Measurements from ENCODE around the gene ZMYND10. TPM values are rescaled to one million over a fixed set of nuclear protein-coding genes. Genes with fewer than 3 reads are reported as not detected.

The ZMYND10 gene
- total and polyA plus RNA-seq, 4 donors, result 8.8 to 54.1 (median 34.8) TPM

DNA sequence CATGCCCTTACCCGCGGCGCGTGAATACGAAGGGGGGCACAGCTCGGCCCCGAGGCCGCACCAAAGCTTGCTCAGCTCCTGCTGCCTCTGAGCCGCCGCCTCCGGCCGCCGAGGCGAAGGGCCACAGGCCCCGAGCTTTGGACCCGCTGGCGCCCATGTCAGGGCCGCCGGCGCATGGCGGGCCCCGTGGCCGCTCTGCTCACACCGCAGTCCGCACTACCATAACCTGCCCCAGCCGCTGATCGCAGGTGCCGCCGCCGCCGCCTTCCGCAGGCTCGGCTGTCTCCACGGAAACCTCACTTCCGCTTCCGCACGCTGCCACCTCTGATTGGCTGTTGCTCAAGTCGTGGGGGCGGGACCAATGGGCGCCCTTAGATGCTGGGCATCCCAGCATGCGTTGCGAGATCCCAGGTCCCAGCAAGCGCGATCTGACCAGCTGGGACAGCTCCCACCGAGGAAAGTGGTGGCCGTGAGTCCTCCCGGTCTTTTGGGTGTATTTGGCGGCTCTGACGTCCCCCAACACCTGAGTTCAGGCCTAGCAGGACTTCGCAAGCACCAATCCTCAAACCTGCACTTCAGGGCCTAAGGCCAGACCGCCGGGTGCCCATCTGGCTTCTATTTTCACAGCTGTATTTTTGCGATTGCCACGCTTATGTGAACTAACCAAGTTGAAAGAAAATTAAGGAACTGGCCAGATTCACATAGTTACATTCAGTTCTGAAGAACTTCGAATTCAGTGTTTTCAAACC is 17.4 kb downstream of the ZMYND10 start, which contains the start of gene TUSC2:
Gene TUSC2 (minus strand): TSS at position 281 of the 749 bp plus-strand sequence. CDS start 124 bp downstream, at position 157.
- 2% methylated on average over 55 of the region's 55 CpGs for WGBS (ENCODE audit: insufficient coverage)
- no peaks in the 10 kb centered on the region for H3K27me3 ChIP-seq (ENCODE audit: control insufficient read depth, insufficient read depth, low read length)
- peaks cover 36% of the 10 kb centered on the region for H3K4me1 ChIP-seq (ENCODE audit: control insufficient read depth, insufficient read depth, low read length)
- peaks cover 68% of the 10 kb centered on the region for H3K36me3 ChIP-seq (ENCODE audit: control insufficient read depth, insufficient read depth, low read length)
- peak; percentile 91 to 99 (median 98) for DNase-seq (ENCODE audit: low read depth in 4 of 6, low spot score in 6 of 6)
- H3K4me3 ChIP-seq (ENCODE audit: low read depth, low read length), result peak within 1 kb of the TSS; percentile 78
- no peaks in the 10 kb centered on the region for H3K9me3 ChIP-seq (ENCODE audit: control insufficient read depth, insufficient read depth, low read length)
- peak within 1 kb of the TSS; percentile 89 for H3K27ac ChIP-seq (ENCODE audit: low read depth, low read length)

DNA sequence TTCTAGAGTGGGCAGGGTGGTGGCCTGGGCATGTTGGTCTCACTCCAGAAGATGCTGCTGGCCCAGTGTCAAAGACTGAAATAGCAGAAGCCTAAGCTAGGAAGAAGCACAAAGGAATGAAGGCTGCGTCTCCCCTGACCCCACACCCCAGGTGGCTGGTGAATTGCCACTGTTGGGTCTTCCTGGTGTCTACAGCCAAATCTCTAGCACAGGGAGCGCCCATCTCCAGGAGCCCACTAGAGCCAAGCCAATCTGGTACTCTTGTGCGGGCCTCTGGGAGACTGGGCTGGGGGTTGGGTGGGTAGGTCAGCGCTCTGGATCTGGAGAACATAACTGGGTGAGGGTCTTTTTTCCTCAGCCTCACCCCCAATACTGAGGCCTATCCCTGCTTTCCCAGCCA is 18.4 kb downstream of the ZMYND10 start:
- H3K27ac ChIP-seq (ENCODE audit: low read depth, low read length), result no peak overlapping the region
- peaks cover 67% of the 10 kb centered on the region for H3K36me3 ChIP-seq (ENCODE audit: control insufficient read depth, insufficient read depth, low read length)
- peak overlapping the region; percentile 78 for H3K4me3 ChIP-seq (ENCODE audit: low read depth, low read length)
- H3K27me3 ChIP-seq (ENCODE audit: control insufficient read depth, insufficient read depth, low read length), result no peaks in the 10 kb centered on the region
- 92% methylated on average over 2 of the region's 4 CpGs for WGBS (ENCODE audit: insufficient coverage)
- no peaks in the 10 kb centered on the region for H3K9me3 ChIP-seq (ENCODE audit: control insufficient read depth, insufficient read depth, low read length)
- peaks cover 46% of the 10 kb centered on the region for H3K4me1 ChIP-seq (ENCODE audit: control insufficient read depth, insufficient read depth, low read length)
- no peak for DNase-seq (ENCODE audit: low read depth in 4 of 6, low spot score in 6 of 6)

DNA sequence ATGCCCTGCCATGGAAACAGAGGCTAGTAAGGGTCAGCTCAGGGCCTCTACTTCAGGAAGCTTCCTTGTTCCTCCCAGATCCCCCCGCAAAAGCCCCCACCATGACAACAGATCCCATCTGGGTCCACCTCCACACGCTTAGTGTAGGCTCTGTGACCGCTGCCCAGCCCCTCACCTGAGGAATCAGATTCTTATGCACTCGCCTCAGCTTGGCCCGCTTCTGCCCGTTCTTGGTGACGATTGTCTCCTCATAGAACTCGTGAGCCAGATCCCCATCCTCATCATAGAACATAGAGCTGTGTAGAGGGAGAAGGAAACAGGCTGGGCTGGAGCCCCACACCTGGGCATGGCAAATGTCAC is 19.4 kb downstream of the ZMYND10 start:
- 100% methylated on average over 2 of the region's 8 CpGs for WGBS (ENCODE audit: insufficient coverage)
- H3K4me1 ChIP-seq (ENCODE audit: control insufficient read depth, insufficient read depth, low read length), result peaks cover 51% of the 10 kb centered on the region
- no peak overlapping the region for H3K4me3 ChIP-seq (ENCODE audit: low read depth, low read length)
- H3K27me3 ChIP-seq (ENCODE audit: control insufficient read depth, insufficient read depth, low read length), result no peaks in the 10 kb centered on the region
- no peaks in the 10 kb centered on the region for H3K9me3 ChIP-seq (ENCODE audit: control insufficient read depth, insufficient read depth, low read length)
- no peak overlapping the region for H3K27ac ChIP-seq (ENCODE audit: low read depth, low read length)
- no peak for DNase-seq (ENCODE audit: low read depth in 4 of 6, low spot score in 6 of 6)
- peaks cover 57% of the 10 kb centered on the region for H3K36me3 ChIP-seq (ENCODE audit: control insufficient read depth, insufficient read depth, low read length)

DNA sequence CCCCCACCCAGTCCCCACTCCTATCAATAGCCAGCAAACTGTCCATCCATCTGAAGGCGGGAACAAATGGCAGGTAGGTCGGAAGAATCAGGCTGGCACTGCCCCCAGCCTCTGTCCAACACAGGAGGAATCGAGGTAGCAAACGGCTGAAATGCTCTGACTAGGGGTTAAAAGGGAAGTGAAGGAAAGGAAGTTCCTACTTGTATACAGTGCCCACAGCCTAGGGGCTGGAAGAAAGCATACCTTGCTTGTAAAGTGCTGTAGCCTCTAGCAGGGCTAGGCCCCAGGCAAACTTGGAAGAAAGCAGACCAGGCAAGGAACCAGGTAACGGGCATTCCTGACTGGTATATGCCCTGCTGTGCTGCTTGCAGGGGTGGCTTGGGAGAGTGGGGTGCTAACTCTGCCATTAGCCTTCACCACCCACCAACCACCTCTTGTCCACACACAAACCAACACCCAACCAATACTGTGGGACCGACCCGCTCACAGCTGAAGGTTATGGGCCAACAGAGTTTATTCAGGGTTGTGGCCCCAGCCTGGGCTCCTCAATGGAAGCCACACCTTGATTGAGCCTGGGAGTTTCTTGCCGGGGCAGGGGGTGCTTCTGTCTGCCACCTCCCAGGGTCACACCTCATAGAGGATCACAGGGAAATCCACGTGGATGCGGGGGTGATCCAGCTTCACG is 19.9 kb downstream of the ZMYND10 start:
- H3K27me3 ChIP-seq (ENCODE audit: control insufficient read depth, insufficient read depth, low read length), result no peaks in the 10 kb centered on the region
- peaks cover 53% of the 10 kb centered on the region for H3K4me1 ChIP-seq (ENCODE audit: control insufficient read depth, insufficient read depth, low read length)
- H3K27ac ChIP-seq (ENCODE audit: low read depth, low read length), result no peak overlapping the region
- DNase-seq (ENCODE audit: low read depth in 4 of 6, low spot score in 6 of 6), result no peak
- WGBS (ENCODE audit: insufficient coverage), result 92% methylated on average over 10 of the region's 11 CpGs
- H3K9me3 ChIP-seq (ENCODE audit: control insufficient read depth, insufficient read depth, low read length), result no peaks in the 10 kb centered on the region
- H3K36me3 ChIP-seq (ENCODE audit: control insufficient read depth, insufficient read depth, low read length), result peaks cover 52% of the 10 kb centered on the region
- no peak overlapping the region for H3K4me3 ChIP-seq (ENCODE audit: low read depth, low read length)

DNA sequence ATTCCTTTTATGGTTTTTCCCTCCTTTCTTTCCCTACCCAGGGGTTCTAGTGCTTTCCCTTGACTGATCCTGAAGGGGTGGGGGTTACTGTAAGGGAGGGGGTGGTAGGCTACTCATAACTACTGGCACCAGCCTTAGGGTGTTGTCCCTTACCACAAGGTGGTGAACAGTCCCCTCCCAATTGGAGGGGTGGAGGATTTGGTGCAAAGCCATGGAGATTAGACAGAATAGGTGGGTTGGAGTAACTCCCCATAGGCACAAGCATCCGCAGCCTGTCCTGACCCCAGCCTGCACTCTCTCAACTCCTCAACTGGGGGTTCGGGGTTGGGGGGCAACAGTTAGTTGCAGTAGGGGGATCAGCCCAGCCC is 20.4 kb downstream of the ZMYND10 start:
- no peaks in the 10 kb centered on the region for H3K9me3 ChIP-seq (ENCODE audit: control insufficient read depth, insufficient read depth, low read length)
- H3K27me3 ChIP-seq (ENCODE audit: control insufficient read depth, insufficient read depth, low read length), result no peaks in the 10 kb centered on the region
- H3K27ac ChIP-seq (ENCODE audit: low read depth, low read length), result no peak overlapping the region
- no CpG with 5 or more reads among the region's 2 CpGs for WGBS (ENCODE audit: insufficient coverage)
- H3K4me1 ChIP-seq (ENCODE audit: control insufficient read depth, insufficient read depth, low read length), result peaks cover 59% of the 10 kb centered on the region
- H3K4me3 ChIP-seq (ENCODE audit: low read depth, low read length), result no peak overlapping the region
- H3K36me3 ChIP-seq (ENCODE audit: control insufficient read depth, insufficient read depth, low read length), result peaks cover 47% of the 10 kb centered on the region
- no peak for DNase-seq (ENCODE audit: low read depth in 4 of 6, low spot score in 6 of 6)

DNA sequence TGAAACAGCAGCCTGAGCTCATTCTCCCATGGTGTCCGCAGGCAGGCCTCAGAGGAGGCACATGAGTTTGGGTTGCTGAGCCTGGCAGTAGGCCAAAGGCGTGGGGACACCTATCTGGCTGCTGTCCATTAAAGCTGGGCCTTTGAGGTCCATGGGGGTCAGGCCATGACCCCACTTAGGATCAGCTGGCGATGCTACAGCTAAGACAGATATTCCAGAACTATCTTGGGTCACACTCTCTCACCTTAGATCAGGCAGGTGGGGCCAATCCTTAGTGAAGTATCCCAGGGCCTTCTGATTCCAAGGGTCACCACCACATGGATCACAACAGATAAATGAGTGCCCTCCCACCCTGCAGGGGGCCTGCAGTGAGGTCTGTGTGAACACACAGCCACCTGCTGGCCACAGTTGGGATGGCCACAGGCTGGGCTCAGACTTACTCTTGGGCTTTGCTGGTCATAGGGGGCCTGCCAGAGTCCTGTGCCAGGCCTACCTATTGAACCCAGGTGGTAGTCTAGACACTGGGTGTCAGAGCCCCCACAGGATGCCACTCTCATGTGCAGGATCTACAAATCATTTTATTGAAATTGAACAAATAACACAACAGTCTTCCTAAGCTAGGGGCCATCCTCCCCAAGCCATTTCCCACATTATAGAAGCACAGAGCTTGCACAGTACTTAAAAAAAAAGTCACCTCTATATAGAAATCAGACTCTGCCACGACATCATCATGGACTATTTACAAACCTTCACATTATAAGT is 21.0 kb downstream of the ZMYND10 start:
- Histone ChIP-seq H3K27ac (ENCODE audit: low read depth, low read length) (peak overlapping the region; percentile 96), H3K4me3 (ENCODE audit: low read depth, low read length) (no peak overlapping the region), H3K27me3 (ENCODE audit: control insufficient read depth, insufficient read depth, low read length) (no peaks in the 10 kb centered on the region), H3K4me1 (ENCODE audit: control insufficient read depth, insufficient read depth, low read length) (peaks cover 64% of the 10 kb centered on the region), H3K36me3 (ENCODE audit: control insufficient read depth, insufficient read depth, low read length) (peaks cover 48% of the 10 kb centered on the region), H3K9me3 (ENCODE audit: control insufficient read depth, insufficient read depth, low read length) (no peaks in the 10 kb centered on the region)
- WGBS (ENCODE audit: insufficient coverage), result 56% methylated on average over 4 of the region's 4 CpGs
- peak in 4 of 6 donors; percentile 31 to 81 (median 56) for DNase-seq (ENCODE audit: low read depth in 4 of 6, low spot score in 6 of 6)

DNA sequence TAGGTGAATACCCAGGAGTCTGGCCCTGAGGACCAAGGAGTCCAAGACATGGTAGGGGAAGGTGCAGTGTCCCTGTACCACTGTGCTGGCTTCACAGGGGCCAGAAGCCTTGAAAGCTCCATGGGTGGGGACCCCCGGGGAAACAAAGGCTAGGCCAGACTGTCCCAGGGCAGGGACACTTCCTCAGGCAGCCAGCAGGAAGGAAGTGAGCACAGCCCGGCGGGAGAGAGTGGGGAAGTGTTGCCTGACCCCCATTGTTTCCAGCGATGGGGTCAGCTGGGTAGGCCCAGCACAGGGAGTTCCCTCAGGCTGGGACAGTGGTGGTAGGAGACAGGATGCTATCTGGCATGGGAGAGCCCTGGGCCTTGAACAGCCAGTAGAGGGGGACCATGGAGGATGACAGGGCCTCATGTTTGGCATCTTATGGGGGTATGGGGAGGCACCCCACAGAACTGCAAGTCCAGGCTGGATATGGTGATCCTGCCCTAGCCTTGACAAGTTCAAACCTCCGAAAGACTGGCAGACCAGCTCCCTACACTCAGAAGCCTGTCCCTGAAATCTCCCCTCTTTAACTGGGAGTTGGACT is 21.8 kb downstream of the ZMYND10 start:
- Histone ChIP-seq H3K4me1 (ENCODE audit: control insufficient read depth, insufficient read depth, low read length) (peaks cover 71% of the 10 kb centered on the region), H3K36me3 (ENCODE audit: control insufficient read depth, insufficient read depth, low read length) (peaks cover 50% of the 10 kb centered on the region), H3K27me3 (ENCODE audit: control insufficient read depth, insufficient read depth, low read length) (no peaks in the 10 kb centered on the region), H3K9me3 (ENCODE audit: control insufficient read depth, insufficient read depth, low read length) (no peaks in the 10 kb centered on the region), H3K27ac (ENCODE audit: low read depth, low read length) (peak overlapping the region; percentile 96), H3K4me3 (ENCODE audit: low read depth, low read length) (no peak overlapping the region)
- no peak for DNase-seq (ENCODE audit: low read depth in 4 of 6, low spot score in 6 of 6)
- WGBS (ENCODE audit: insufficient coverage), result 66% methylated on average over 4 of the region's 5 CpGs

DNA sequence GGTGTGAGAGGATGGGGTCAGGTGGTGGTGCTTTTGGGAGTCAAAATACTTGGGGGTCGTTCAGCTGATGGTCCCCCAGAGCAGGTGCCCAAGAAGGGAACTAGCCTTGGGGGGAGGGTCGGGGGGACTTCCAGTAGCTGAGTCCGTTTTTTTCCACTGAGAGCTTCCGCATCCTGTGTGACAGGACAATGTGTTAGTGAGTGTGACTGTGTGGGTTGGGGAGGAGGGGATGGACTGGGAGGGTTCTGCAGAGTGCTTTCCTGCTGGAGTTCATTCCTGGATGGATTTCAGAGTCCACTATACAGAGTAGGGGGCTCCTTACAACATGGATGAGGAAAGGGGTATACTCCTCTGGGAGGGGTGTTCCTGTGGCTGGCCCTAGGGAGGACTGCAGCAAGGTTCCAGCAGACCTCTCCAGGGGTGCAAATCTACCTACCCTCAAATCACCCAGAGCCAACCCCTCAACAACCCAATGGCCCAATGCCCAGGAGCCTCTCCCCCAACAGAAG is 22.4 kb downstream of the ZMYND10 start:
- Histone ChIP-seq H3K27me3 (ENCODE audit: control insufficient read depth, insufficient read depth, low read length) (no peaks in the 10 kb centered on the region), H3K9me3 (ENCODE audit: control insufficient read depth, insufficient read depth, low read length) (no peaks in the 10 kb centered on the region), H3K27ac (ENCODE audit: low read depth, low read length) (peak overlapping the region; percentile 96), H3K4me1 (ENCODE audit: control insufficient read depth, insufficient read depth, low read length) (peaks cover 71% of the 10 kb centered on the region), H3K36me3 (ENCODE audit: control insufficient read depth, insufficient read depth, low read length) (peaks cover 56% of the 10 kb centered on the region), H3K4me3 (ENCODE audit: low read depth, low read length) (no peak overlapping the region)
- no peak for DNase-seq (ENCODE audit: low read depth in 4 of 6, low spot score in 6 of 6)
- 44% methylated on average over 4 of the region's 4 CpGs for WGBS (ENCODE audit: insufficient coverage)

DNA sequence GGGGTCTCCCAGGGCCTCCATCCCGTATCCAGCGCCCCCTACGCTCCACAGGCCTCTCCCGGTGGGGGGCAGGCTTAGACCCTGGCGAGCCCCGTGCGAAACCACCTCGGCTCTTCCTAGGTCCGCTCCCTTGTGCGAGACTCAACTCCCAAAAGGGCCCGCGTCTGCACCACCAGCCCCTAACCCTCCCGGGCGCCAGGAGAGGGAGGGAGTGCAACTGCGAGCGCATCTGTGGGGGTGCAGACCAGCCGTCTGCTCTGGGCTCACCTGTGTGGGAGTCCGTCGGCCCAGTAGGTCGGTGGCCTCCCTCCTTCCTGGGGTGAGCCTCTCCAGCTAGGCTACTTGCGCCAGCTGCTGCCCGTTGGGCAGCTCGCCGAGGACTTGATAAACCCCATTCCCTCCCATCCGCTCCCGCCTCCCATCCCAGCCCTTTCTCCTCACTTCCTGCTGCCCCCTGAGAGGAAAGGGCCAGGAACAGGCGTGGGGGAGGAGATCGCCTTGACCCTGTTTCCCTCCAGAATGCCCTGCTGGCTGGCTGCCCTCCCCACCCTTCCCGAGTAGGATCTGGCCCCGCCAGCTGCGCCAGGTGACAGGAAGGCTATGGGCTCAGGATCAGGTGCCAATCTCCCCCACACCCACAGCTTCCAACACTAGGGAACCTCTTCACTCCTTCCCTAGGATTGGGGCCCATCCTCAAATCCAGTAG is 23.0 kb downstream of the ZMYND10 start, which contains the start of gene HYAL2:
Gene HYAL2 (minus strand): TSS at position 360 of the 706 bp plus-strand sequence. CDS start 2,256 bp downstream, outside the sequence.
- WGBS (ENCODE audit: insufficient coverage), result 34% methylated on average over 27 of the region's 31 CpGs
- DNase-seq (ENCODE audit: low read depth in 4 of 6, low spot score in 6 of 6), result no peak
- H3K36me3 ChIP-seq (ENCODE audit: control insufficient read depth, insufficient read depth, low read length), result peaks cover 62% of the 10 kb centered on the region

More for the DNA sequence above, 23.0 kb downstream of the ZMYND10 start, which contains the start of gene HYAL2:
- Histone ChIP-seq H3K4me1 (ENCODE audit: control insufficient read depth, insufficient read depth, low read length) (peaks cover 74% of the 10 kb centered on the region), H3K9me3 (ENCODE audit: control insufficient read depth, insufficient read depth, low read length) (no peaks in the 10 kb centered on the region), H3K27me3 (ENCODE audit: control insufficient read depth, insufficient read depth, low read length) (no peaks in the 10 kb centered on the region), H3K27ac (ENCODE audit: low read depth, low read length) (peak within 1 kb of the TSS; percentile 96), H3K4me3 (ENCODE audit: low read depth, low read length) (peak within 1 kb of the TSS; percentile 89)

Data from spinal cord (tissue), 10 donors.